Endodermal cell (in vitro differentiated cells): ENCODE measurements around the gene MRPS18B. TPM values are rescaled to one million over a fixed set of nuclear protein-coding genes. Genes with fewer than 3 reads are reported as not detected.

ENCODE experiments used
- DNase-seq: peaks from one replicate; pipeline ENCODE4 v3.0.0-alpha.2; 2017
- H3K27ac ChIP-seq: 2 replicates; pipeline ENCODE4 v1.5.1; 2013; ENCODE audit warnings: mild to moderate bottlenecking, low read depth, low read length, moderate library complexity
- H3K27me3 ChIP-seq: 2 replicates; pipeline ENCODE4 v1.6.1; 2013; ENCODE audit warnings: mild to moderate bottlenecking, low read length, moderate library complexity; ENCODE audit not compliant: insufficient read depth, control insufficient read depth, poor library complexity, severe bottlenecking
- H3K36me3 ChIP-seq: 2 replicates; pipeline ENCODE4 v1.7.0; 2013; ENCODE audit warnings: mild to moderate bottlenecking, low read length, moderate library complexity; ENCODE audit not compliant: control insufficient read depth, insufficient read depth
- H3K4me1 ChIP-seq: one replicate; pipeline ENCODE4 v1.7.0; 2013; ENCODE audit warnings: low read length; ENCODE audit not compliant: control insufficient read depth, insufficient read depth
- H3K4me3 ChIP-seq: 2 replicates; pipeline ENCODE4 v1.5.1; 2013; ENCODE audit warnings: mild to moderate bottlenecking, low read length, moderate library complexity
- H3K9ac ChIP-seq: 2 replicates; pipeline ENCODE4 v1.6.1; 2013; ENCODE audit warnings: mild to moderate bottlenecking, low read length, moderate library complexity; ENCODE audit not compliant: poor library complexity, severe bottlenecking; ENCODE audit errors: extremely low read depth
- H3K9me3 ChIP-seq: 2 replicates; pipeline ENCODE4 v1.6.1; 2013; ENCODE audit warnings: mild to moderate bottlenecking, low read length, moderate library complexity; ENCODE audit not compliant: control insufficient read depth
- H3K27ac Mint-ChIP-seq: 2 replicates; pipeline ENCODE4 v1.8.0; 2020; ENCODE audit warnings: mixed read lengths
- H3K27me3 Mint-ChIP-seq: 2 replicates; pipeline ENCODE4 v1.8.0; 2021; ENCODE audit warnings: mild to moderate bottlenecking, mixed read lengths; ENCODE audit not compliant: insufficient read depth
- H3K36me3 Mint-ChIP-seq: 2 replicates; pipeline ENCODE4 v1.8.0; 2020; ENCODE audit warnings: low read depth, mixed read lengths
- H3K4me1 Mint-ChIP-seq: 2 replicates; pipeline ENCODE4 v1.8.0; 2020; ENCODE audit warnings: mixed read lengths
- H3K4me3 Mint-ChIP-seq: 2 replicates; pipeline ENCODE4 v1.8.0; 2020; ENCODE audit warnings: mild to moderate bottlenecking, moderate library complexity, mixed read lengths
- H3K9me3 Mint-ChIP-seq: 2 replicates; pipeline ENCODE4 v1.8.0; 2020; ENCODE audit warnings: mild to moderate bottlenecking, mixed read lengths
- CTCF ChIP-seq: fragments of 200-600 bp; sonication (generic); conservative IDR thresholded peaks from 2 replicates; pipeline ENCODE4 v1.5.0; 2021; ENCODE audit warnings: antibody characterized with exemption, mild to moderate bottlenecking
- WGBS, 2 experiments: methylation state at CpG; one replicate each; pipeline versions ENCODE4 v1.1.5 to v1.1.7; 2013; ENCODE audit warnings: missing lambda C conversion rate in 2 of 2, mixed read lengths in 1 of 2; ENCODE audit not compliant: insufficient coverage in 1 of 2, insufficient read length in 1 of 2; 5-methylcytosine and 5-hydroxymethylcytosine counted together
- total RNA-seq, 2 donors: library from RNA; stranded (reverse); fragmentation: NEBNext Ultra II Directional in 1 of 2; extraction: Animal tissue kit (Norgen Biotek cat#: 25700) in 1 of 2; gene quantifications; 2 replicates in 1 of 2; 3 replicates in 1 of 2; pipeline ENCODE4 v1.2.1, GENCODE V29; 2021

The MRPS18B gene
- total RNA-seq, 2 donors from 2014 or later: 37.6 to 39.7 TPM

GRCh38 chr6:30612213-30612612, 5.4 kb upstream of the MRPS18B start:
- no peak overlapping the region for H3K9ac ChIP-seq
- Mint-ChIP-seq H3K27ac (no peak overlapping the region), H3K27me3 (no peaks in the 10 kb centered on the region), H3K36me3 (peaks cover 57% of the 10 kb centered on the region), H3K4me3 (no peak overlapping the region), H3K9me3 (no peaks in the 10 kb centered on the region), H3K4me1 (peaks cover 18% of the 10 kb centered on the region)
- TF ChIP-seq CTCF: peak; percentile 49
- no peak for DNase-seq
- no peak overlapping the region for H3K27ac ChIP-seq
- no CpG with 5 or more reads among the region's 1 CpG for WGBS, 2 experiments
- peaks cover 76% of the 10 kb centered on the region for H3K36me3 ChIP-seq
- H3K27me3 ChIP-seq: no peaks in the 10 kb centered on the region
- H3K4me1 ChIP-seq: peaks cover 2% of the 10 kb centered on the region
- no peaks in the 10 kb centered on the region for H3K9me3 ChIP-seq
- H3K4me3 ChIP-seq: peak overlapping the region; percentile 15

- H3K27ac Mint-ChIP-seq: peak overlapping the region; percentile 84
- Histone ChIP-seq H3K27ac (no peak overlapping the region), H3K4me1 (peaks cover 2% of the 10 kb centered on the region), H3K9ac (no peak overlapping the region), H3K9me3 (no peaks in the 10 kb centered on the region), H3K36me3 (peaks cover 71% of the 10 kb centered on the region), H3K27me3 (no peaks in the 10 kb centered on the region), H3K4me3 (peak overlapping the region; percentile 15)
- H3K4me1 Mint-ChIP-seq: peaks cover 18% of the 10 kb centered on the region
- no peak overlapping the region for H3K4me3 Mint-ChIP-seq
- peaks cover 52% of the 10 kb centered on the region for H3K36me3 Mint-ChIP-seq
- TF ChIP-seq CTCF: no peak
- H3K9me3 Mint-ChIP-seq: no peaks in the 10 kb centered on the region
- H3K27me3 Mint-ChIP-seq: no peaks in the 10 kb centered on the region
- DNase-seq: no peak
- 76 to 83% methylated on average over 5 to 6 of the region's 6 CpGs for whole genome bisulfite sequencing, 2 experiments
These were observed 4.9 kb upstream of the MRPS18B start for GRCh38 chr6:30612687-30613248.

- Mint-ChIP-seq H3K27ac (peak overlapping the region; percentile 84), H3K36me3 (peaks cover 45% of the 10 kb centered on the region), H3K4me1 (peaks cover 20% of the 10 kb centered on the region), H3K27me3 (no peaks in the 10 kb centered on the region), H3K9me3 (no peaks in the 10 kb centered on the region), H3K4me3 (peak overlapping the region; percentile 99)
- no peak for TF ChIP-seq CTCF
- H3K4me3 ChIP-seq: peak overlapping the region; percentile 92
- H3K27ac ChIP-seq: no peak overlapping the region
- H3K9me3 ChIP-seq: no peaks in the 10 kb centered on the region
- no peak overlapping the region for H3K9ac ChIP-seq
- peaks cover 2% of the 10 kb centered on the region for H3K4me1 ChIP-seq
- no peak for DNase-seq
- peaks cover 64% of the 10 kb centered on the region for H3K36me3 ChIP-seq
- H3K27me3 ChIP-seq: no peaks in the 10 kb centered on the region
These were observed 4.2 kb upstream of the MRPS18B start for GRCh38 chr6:30613251-30614043.
